ENCODE data around the gene AAMP.

Gene AAMP

DNA sequence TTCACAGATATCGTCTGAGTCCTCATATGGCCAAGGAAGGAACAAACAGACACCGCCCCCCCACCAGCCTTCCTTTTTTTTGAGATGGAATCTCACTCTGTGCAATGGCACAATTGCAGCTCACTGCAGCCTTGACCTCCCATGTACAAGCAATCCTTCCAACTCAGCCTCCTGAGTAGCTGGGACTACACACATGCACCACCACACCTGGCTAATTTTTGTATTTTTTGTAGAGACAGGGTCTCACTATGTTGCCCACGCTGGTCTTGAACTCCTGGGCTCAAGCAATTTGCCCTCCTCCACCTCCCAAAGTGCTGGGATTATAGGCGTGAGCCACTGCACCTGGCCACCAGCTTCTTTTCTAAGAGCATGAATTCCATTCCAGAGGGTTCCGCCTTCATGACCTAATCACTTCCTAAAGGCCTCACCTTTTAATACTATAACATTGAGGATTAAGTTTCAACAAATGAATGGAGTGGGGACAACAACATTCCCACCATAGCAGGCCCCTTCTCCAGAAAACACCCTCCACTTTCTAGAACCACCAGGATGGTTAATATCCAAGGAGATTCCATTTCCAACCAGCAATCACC is 24.6 kb upstream of the AAMP start:
- H2AFZ ChIP-seq (ENCODE audit: low read depth, low read length), result no peak overlapping the region
- H3K4ac ChIP-seq (ENCODE audit: low read depth in 1 of 2, low read length in 2 of 2), result no peak overlapping the region
- no peak overlapping the region for H2AK5ac ChIP-seq (ENCODE audit: low read length, severe bottlenecking)
- no peak overlapping the region for H3K4me3 ChIP-seq (ENCODE audit: insufficient read depth in 1 of 2, low read depth in 1 of 2, low read length in 2 of 2)
- no peaks in the 10 kb centered on the region for H3K27me3 ChIP-seq (ENCODE audit: control insufficient read depth in 1 of 2, insufficient read depth in 1 of 2, low read length in 2 of 2)
- no peak overlapping the region for H4K91ac ChIP-seq (ENCODE audit: low read length)
- DNase-seq, result no peak
- no peaks in the 10 kb centered on the region for H3K36me3 ChIP-seq (ENCODE audit: control insufficient read depth in 1 of 2, insufficient read depth in 2 of 2, low read depth in 1 of 2, low read length in 2 of 2)
- no peak overlapping the region for H4K8ac ChIP-seq (ENCODE audit: low read length)
- no peak overlapping the region for H3K23ac ChIP-seq (ENCODE audit: low read length in 2 of 2)
- no peak overlapping the region for H3K4me2 ChIP-seq (ENCODE audit: low read length, poor library complexity, severe bottlenecking)
- WGBS, result 94% methylated on average over 5 of the region's 5 CpGs
- no peak overlapping the region for H3K18ac ChIP-seq (ENCODE audit: low read depth in 1 of 2, low read length in 2 of 2)
- no peak overlapping the region for H3K14ac ChIP-seq (ENCODE audit: low read length in 2 of 2)
- H2BK120ac ChIP-seq (ENCODE audit: low read depth, low read length), result no peak overlapping the region
- H3K9ac ChIP-seq (ENCODE audit: low read length), result no peak overlapping the region
- H3K27ac ChIP-seq (ENCODE audit: low read length, poor library complexity, severe bottlenecking), result no peak overlapping the region
- H3K4me1 ChIP-seq (ENCODE audit: control insufficient read depth, insufficient read depth, low read depth, low read length), result peaks cover 24% of the 10 kb centered on the region
- peak overlapping the region; percentile 60 for H2BK15ac ChIP-seq (ENCODE audit: low read depth, poor library complexity, severe bottlenecking)
- H3K9me3 ChIP-seq (ENCODE audit: control insufficient read depth, low read length), result no peaks in the 10 kb centered on the region
- H2BK5ac ChIP-seq (ENCODE audit: low read depth, low read length, poor library complexity, severe bottlenecking), result no peak overlapping the region
- peaks cover 9% of the 10 kb centered on the region for H3K79me1 ChIP-seq (replicated peaks; ENCODE audit: low read length, poor library complexity, severe bottlenecking)
- H2BK12ac ChIP-seq (ENCODE audit: low read length in 2 of 2), result peak overlapping the region in 1 of 2 experiments; percentile 24

DNA sequence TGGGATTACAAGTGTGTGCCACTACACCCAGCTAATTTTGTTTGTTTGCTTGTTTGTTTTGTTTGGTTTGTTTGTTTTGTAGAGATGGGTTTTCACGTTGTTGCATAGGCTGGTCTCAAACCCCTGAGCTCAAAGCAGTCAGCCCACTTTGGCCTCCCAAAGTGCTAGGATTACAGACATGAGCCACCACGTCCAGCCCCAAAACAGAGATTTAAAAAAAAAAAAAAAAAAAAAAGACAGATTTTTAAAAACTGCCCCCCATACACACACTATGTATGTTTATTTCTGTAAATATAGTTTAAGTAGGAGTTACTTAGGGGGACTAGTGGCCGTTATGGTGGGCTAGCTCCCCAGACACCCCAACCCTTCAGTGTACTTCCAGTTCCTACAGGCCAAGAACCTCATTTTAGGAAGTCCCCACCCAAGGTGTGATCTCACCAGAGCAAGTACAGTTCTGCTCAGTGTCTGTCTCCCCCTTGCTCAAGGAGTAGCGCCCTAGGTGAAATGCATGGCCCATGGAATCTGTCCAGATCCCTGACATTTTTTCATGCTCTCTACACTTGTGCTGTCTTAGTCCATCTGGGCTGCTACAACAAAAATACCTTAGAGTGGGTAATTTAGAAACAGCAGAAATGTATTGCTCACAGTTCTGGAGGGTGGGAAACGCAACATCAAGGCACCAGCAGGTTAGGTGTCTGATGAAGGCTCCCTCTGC is 23.9 kb upstream of the AAMP start:
- 75% methylated on average over 4 of the region's 5 CpGs for WGBS
- peaks cover 13% of the 10 kb centered on the region for H3K79me1 ChIP-seq (replicated peaks; ENCODE audit: low read length, poor library complexity, severe bottlenecking)
- H3K36me3 ChIP-seq (ENCODE audit: control insufficient read depth in 1 of 2, insufficient read depth in 2 of 2, low read depth in 1 of 2, low read length in 2 of 2), result no peaks in the 10 kb centered on the region
- peaks cover 25% of the 10 kb centered on the region for H3K4me1 ChIP-seq (ENCODE audit: control insufficient read depth, insufficient read depth, low read depth, low read length)
- H3K14ac ChIP-seq (ENCODE audit: low read length in 2 of 2), result no peak overlapping the region
- H2BK120ac ChIP-seq (ENCODE audit: low read depth, low read length), result no peak overlapping the region
- no peak for DNase-seq
- H3K4me2 ChIP-seq (ENCODE audit: low read length, poor library complexity, severe bottlenecking), result no peak overlapping the region
- H2BK12ac ChIP-seq (ENCODE audit: low read length in 2 of 2), result peak overlapping the region in 1 of 2 experiments; percentile 32
- no peak overlapping the region for H3K9ac ChIP-seq (ENCODE audit: low read length)
- no peak overlapping the region for H3K23ac ChIP-seq (ENCODE audit: low read length in 2 of 2)
- H3K18ac ChIP-seq (ENCODE audit: low read depth in 1 of 2, low read length in 2 of 2), result peak overlapping the region in 1 of 2 experiments; percentile 67
- H2AK5ac ChIP-seq (ENCODE audit: low read length, severe bottlenecking), result no peak overlapping the region
- H2BK5ac ChIP-seq (ENCODE audit: low read depth, low read length, poor library complexity, severe bottlenecking), result no peak overlapping the region
- no peak overlapping the region for H3K27ac ChIP-seq (ENCODE audit: low read length, poor library complexity, severe bottlenecking)
- no peak overlapping the region for H3K4ac ChIP-seq (ENCODE audit: low read depth in 1 of 2, low read length in 2 of 2)
- no peak overlapping the region for H3K4me3 ChIP-seq (ENCODE audit: insufficient read depth in 1 of 2, low read depth in 1 of 2, low read length in 2 of 2)
- H4K8ac ChIP-seq (ENCODE audit: low read length), result peak overlapping the region; percentile 56
- H3K27me3 ChIP-seq (ENCODE audit: control insufficient read depth in 1 of 2, insufficient read depth in 1 of 2, low read length in 2 of 2), result no peaks in the 10 kb centered on the region
- H2BK15ac ChIP-seq (ENCODE audit: low read depth, poor library complexity, severe bottlenecking), result no peak overlapping the region
- no peaks in the 10 kb centered on the region for H3K9me3 ChIP-seq (ENCODE audit: control insufficient read depth, low read length)
- H4K91ac ChIP-seq (ENCODE audit: low read length), result no peak overlapping the region
- H2AFZ ChIP-seq (ENCODE audit: low read depth, low read length), result no peak overlapping the region

GRCh38 chr2:218292048-218293014 is 22.4 kb upstream of the AAMP start, which contains the start of gene TMBIM1:
TSS of gene TMBIM1 (minus strand) at chr2:218292503. CDS start at chr2:218282141, 10,362 bp downstream.
- Histone ChIP-seq H3K14ac (ENCODE audit: low read length in 2 of 2) (peak within 1 kb of the TSS; percentile 96 to 97), H2AK5ac (ENCODE audit: low read length, severe bottlenecking) (peak within 1 kb of the TSS; percentile 50), H3K9ac (ENCODE audit: low read length) (peak within 1 kb of the TSS; percentile 96), H3K9me3 (ENCODE audit: control insufficient read depth, low read length) (no peaks in the 10 kb centered on the region), H2BK120ac (ENCODE audit: low read depth, low read length) (peak within 1 kb of the TSS; percentile 93), H3K4me3 (ENCODE audit: insufficient read depth in 1 of 2, low read depth in 1 of 2, low read length in 2 of 2) (peak within 1 kb of the TSS; percentile 81 to 96), H3K4me1 (ENCODE audit: control insufficient read depth, insufficient read depth, low read depth, low read length) (peaks cover 27% of the 10 kb centered on the region), H3K18ac (ENCODE audit: low read depth in 1 of 2, low read length in 2 of 2) (peak within 1 kb of the TSS; percentile 87 to 98), H2BK12ac (ENCODE audit: low read length in 2 of 2) (peak within 1 kb of the TSS; percentile 17 to 72), H3K4me2 (ENCODE audit: low read length, poor library complexity, severe bottlenecking) (peak within 1 kb of the TSS; percentile 79), H2AFZ (ENCODE audit: low read depth, low read length) (peak within 1 kb of the TSS; percentile 33), H2BK5ac (ENCODE audit: low read depth, low read length, poor library complexity, severe bottlenecking) (peak within 1 kb of the TSS; percentile 0), H3K79me1 (replicated peaks; ENCODE audit: low read length, poor library complexity, severe bottlenecking) (peaks cover 15% of the 10 kb centered on the region), H3K27me3 (ENCODE audit: control insufficient read depth in 1 of 2, insufficient read depth in 1 of 2, low read length in 2 of 2) (no peaks in the 10 kb centered on the region), H3K4ac (ENCODE audit: low read depth in 1 of 2, low read length in 2 of 2) (peak within 1 kb of the TSS; percentile 94 to 99), H2BK15ac (ENCODE audit: low read depth, poor library complexity, severe bottlenecking) (peak within 1 kb of the TSS; percentile 97), H3K23ac (ENCODE audit: low read length in 2 of 2) (no peak within 1 kb of the TSS), H3K36me3 (ENCODE audit: control insufficient read depth in 1 of 2, insufficient read depth in 2 of 2, low read depth in 1 of 2, low read length in 2 of 2) (no peaks in the 10 kb centered on the region), H4K91ac (ENCODE audit: low read length) (peak within 1 kb of the TSS; percentile 93), H3K27ac (ENCODE audit: low read length, poor library complexity, severe bottlenecking) (peak within 1 kb of the TSS; percentile 14), H4K8ac (ENCODE audit: low read length) (peak within 1 kb of the TSS; percentile 99)
- DNase-seq, result peak; percentile 80
- 5% methylated on average over 48 of the region's 63 CpGs for WGBS
